ENCODE data around the gene PRDM11. TPM values are rescaled to one million over a fixed set of nuclear protein-coding genes. Genes with fewer than 3 reads are reported as not detected.

The PRDM11 gene
- total RNA-seq, 1 experiment from 2014 or later = 12.6 TPM

DNA sequence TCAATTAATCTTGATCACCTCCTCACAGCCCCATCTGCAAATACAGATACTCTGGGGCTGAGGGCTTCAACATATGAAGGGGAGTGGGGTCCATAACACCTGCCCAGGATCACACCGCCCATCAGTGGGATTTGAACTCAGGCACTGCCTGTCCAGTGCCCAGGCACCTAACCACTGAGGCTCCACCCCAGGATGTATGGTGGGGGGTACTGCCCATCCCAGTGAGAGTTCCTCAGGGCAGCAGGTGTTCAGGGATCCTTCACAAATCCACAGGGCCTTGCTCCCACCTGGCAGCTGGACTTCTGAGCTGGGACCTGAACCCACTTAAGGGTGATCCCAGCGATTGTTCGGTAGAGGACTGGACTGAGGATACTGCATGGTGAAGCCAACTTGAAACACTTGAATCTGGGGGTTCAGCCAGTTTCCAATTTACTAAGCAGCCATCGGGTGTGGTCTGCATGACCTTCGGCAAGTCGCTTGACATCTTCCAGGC lies 33.3 kb downstream of the PRDM11 start:
- Histone ChIP-seq H3K27me3 (replicated peaks; ENCODE audit: insufficient read depth, low read depth, low read length, poor library complexity) (no peaks in the 10 kb centered on the region), H3K27ac (ENCODE audit: low read depth, low read length, poor library complexity, severe bottlenecking) (no peak overlapping the region), H3K36me3 (ENCODE audit: insufficient read depth, low read length, poor library complexity, severe bottlenecking) (no peaks in the 10 kb centered on the region), H3K4me3 (ENCODE audit: low read depth, low read length, poor library complexity, severe bottlenecking) (peak overlapping the region; percentile 44), H3K9me3 (ENCODE audit: low read depth, low read length, poor library complexity, severe bottlenecking) (no peaks in the 10 kb centered on the region), H3K4me1 (ENCODE audit: insufficient read depth, low read length, poor library complexity, severe bottlenecking) (peaks cover 24% of the 10 kb centered on the region)
- no peak for DNase-seq (ENCODE audit: low spot score)
- ChIA-PET CTCF (no interaction called here), POLR2A (ENCODE audit: low non-redundant PET) (no interaction called here)
- no peak for TF ChIP-seq EZH2 (IDR thresholded peaks at IDR 0.05; ENCODE audit: borderline replicate concordance, low read depth, low read length, poor library complexity, severe bottlenecking)
- TF ChIP-seq, protein P1, sequence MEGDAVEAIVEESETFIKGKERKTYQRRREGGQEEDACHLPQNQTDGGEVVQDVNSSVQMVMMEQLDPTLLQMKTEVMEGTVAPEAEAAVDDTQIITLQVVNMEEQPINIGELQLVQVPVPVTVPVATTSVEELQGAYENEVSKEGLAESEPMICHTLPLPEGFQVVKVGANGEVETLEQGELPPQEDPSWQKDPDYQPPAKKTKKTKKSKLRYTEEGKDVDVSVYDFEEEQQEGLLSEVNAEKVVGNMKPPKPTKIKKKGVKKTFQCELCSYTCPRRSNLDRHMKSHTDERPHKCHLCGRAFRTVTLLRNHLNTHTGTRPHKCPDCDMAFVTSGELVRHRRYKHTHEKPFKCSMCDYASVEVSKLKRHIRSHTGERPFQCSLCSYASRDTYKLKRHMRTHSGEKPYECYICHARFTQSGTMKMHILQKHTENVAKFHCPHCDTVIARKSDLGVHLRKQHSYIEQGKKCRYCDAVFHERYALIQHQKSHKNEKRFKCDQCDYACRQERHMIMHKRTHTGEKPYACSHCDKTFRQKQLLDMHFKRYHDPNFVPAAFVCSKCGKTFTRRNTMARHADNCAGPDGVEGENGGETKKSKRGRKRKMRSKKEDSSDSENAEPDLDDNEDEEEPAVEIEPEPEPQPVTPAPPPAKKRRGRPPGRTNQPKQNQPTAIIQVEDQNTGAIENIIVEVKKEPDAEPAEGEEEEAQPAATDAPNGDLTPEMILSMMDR (conservative IDR thresholded peaks at IDR 0.05; ENCODE audit: low read depth, low read length) = no peak
- no TSS peak for BruUV-seq (replicated peaks)
- intact Hi-C loops (cut with micrococcal nuclease; ENCODE audit: unreplicated experiment) = no loop called here

DNA sequence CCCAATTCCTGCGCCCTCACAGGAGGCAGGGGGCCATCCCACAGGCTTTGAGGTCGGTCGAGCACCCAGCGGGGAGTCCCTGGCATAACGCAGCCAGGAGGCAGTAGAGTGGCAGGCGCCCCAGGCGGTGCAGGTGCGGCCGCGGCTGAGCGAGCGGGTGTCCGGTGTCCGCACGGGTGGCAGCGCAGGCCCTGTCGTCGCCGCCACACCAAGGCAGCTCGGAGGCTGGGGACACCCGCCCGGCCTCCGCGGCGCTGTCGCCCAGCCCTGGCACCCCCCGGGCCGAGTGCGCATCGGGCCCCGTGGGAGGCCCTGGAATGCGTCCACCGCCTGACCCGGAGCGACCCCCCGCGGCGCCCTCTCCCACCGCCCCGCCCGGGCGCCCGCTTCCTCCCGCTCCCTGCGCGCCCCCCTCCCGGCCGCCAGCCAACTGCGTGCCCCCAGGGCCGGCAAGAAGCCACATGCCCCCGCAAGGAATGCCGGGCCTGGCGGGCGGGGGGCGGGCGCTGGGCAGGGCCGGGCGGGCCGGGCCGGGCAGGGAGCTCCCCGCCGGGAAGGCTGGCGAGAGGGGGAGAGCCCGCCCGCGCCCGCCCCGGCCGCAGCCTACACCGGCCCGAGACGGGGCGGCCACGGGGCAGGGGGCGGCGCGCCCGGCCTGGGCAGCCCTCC lies 33.9 kb downstream of the PRDM11 start:
- intact Hi-C loops (cut with micrococcal nuclease; ENCODE audit: unreplicated experiment) = no loop called here
- Histone ChIP-seq H3K27me3 (replicated peaks; ENCODE audit: insufficient read depth, low read depth, low read length, poor library complexity) (no peaks in the 10 kb centered on the region), H3K9me3 (ENCODE audit: low read depth, low read length, poor library complexity, severe bottlenecking) (no peaks in the 10 kb centered on the region), H3K27ac (ENCODE audit: low read depth, low read length, poor library complexity, severe bottlenecking) (peak overlapping the region; percentile 56), H3K36me3 (ENCODE audit: insufficient read depth, low read length, poor library complexity, severe bottlenecking) (no peaks in the 10 kb centered on the region), H3K4me3 (ENCODE audit: low read depth, low read length, poor library complexity, severe bottlenecking) (peak overlapping the region; percentile 44), H3K4me1 (ENCODE audit: insufficient read depth, low read length, poor library complexity, severe bottlenecking) (peaks cover 24% of the 10 kb centered on the region)
- peak; percentile 70 for DNase-seq (ENCODE audit: low spot score)
- POLR2A ChIA-PET (ENCODE audit: low non-redundant PET) = no interaction called here
- no TSS peak for BruUV-seq (replicated peaks)
- TF ChIP-seq, protein P1 (conservative IDR thresholded peaks at IDR 0.05; ENCODE audit: low read depth, low read length) = peak; percentile 52
- no peak for TF ChIP-seq EZH2 (IDR thresholded peaks at IDR 0.05; ENCODE audit: borderline replicate concordance, low read depth, low read length, poor library complexity, severe bottlenecking)
- CTCF ChIA-PET = no interaction called here

DNA sequence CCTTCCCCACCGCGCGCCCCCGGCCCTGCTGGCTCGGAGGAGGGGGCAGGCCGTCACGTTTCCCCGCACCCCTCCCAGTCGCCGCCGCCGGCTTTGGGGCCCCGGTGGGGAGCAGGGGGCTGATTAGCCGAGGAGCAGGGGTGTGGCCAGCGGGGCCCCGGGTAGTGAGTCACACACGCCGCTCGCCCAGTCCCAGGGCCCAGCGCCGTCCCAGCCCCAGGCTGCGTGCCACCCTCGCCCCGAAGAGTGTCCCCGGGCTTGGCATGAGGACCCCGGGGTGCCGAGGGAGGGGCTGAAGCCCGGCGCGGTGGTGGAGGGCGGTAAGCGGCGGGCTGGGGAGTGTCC lies 34.4 kb downstream of the PRDM11 start:
- no peaks in the 10 kb centered on the region for H3K36me3 ChIP-seq (ENCODE audit: insufficient read depth, low read length, poor library complexity, severe bottlenecking)
- DNase-seq (ENCODE audit: low spot score) = peak; percentile 78
- intact Hi-C loops (cut with micrococcal nuclease; ENCODE audit: unreplicated experiment) = no loop called here
- TF ChIP-seq, protein P1 (conservative IDR thresholded peaks at IDR 0.05; ENCODE audit: low read depth, low read length) = no peak
- TF ChIP-seq EZH2 (IDR thresholded peaks at IDR 0.05; ENCODE audit: borderline replicate concordance, low read depth, low read length, poor library complexity, severe bottlenecking) = no peak
- ChIA-PET POLR2A (ENCODE audit: low non-redundant PET) (no interaction called here), CTCF (no interaction called here)
- H3K9me3 ChIP-seq (ENCODE audit: low read depth, low read length, poor library complexity, severe bottlenecking) = no peaks in the 10 kb centered on the region
- BruUV-seq (replicated peaks) = no TSS peak
- H3K27ac ChIP-seq (ENCODE audit: low read depth, low read length, poor library complexity, severe bottlenecking) = peak overlapping the region; percentile 56
- no peaks in the 10 kb centered on the region for H3K27me3 ChIP-seq (replicated peaks; ENCODE audit: insufficient read depth, low read depth, low read length, poor library complexity)
- peak overlapping the region; percentile 44 for H3K4me3 ChIP-seq (ENCODE audit: low read depth, low read length, poor library complexity, severe bottlenecking)
- H3K4me1 ChIP-seq (ENCODE audit: insufficient read depth, low read length, poor library complexity, severe bottlenecking) = peaks cover 24% of the 10 kb centered on the region

Data from A673 (cell line).